ENCODE measurements around the gene TMEM184B. TPM values are rescaled to one million over a fixed set of nuclear protein-coding genes. Genes with fewer than 3 reads are reported as not detected.

Gene TMEM184B
- total and polyA plus RNA-seq, 10 of the 15 experiments (the other 5 are each of a cell fraction or from before 2014, with no cell fraction given): 0.56 to 22.4 (median 7.9) TPM

GRCh38 chr22:38212442-38212841 is 60.4 kb downstream of the TMEM184B start:
- H3K9me3 ChIP-seq (replicated peaks; ENCODE audit: control insufficient read depth, insufficient read depth, low read length): no peaks in the 10 kb centered on the region
- H3K36me3 ChIP-seq (ENCODE audit: control insufficient read depth in 2 of 2, insufficient read depth in 2 of 2, low read length in 1 of 2): no peaks in the 10 kb centered on the region; a peak in 2 of 4 replicates
- intact Hi-C loops (cut with micrococcal nuclease; ENCODE audit: unreplicated experiment): loop anchor here (5.0 to 10.0 kb wide), 3 partner anchors 35 to 98 kb away; partner anchors contain the start of gene BAIAP2L2
- no peaks in the 10 kb centered on the region for H3K27me3 ChIP-seq (replicated peaks in 1 of 2; ENCODE audit: control insufficient read depth in 2 of 2, insufficient read depth in 2 of 2, low read length in 1 of 2)
- ATAC-seq: no peak
- TF ChIP-seq POLR2A (IDR thresholded peaks at IDR 0.05; ENCODE audit: low read depth, low read length) (no peak), TCF7 (IDR thresholded peaks at IDR 0.05; ENCODE audit: borderline replicate concordance) (no peak), RUNX3 (IDR thresholded peaks at IDR 0.05; ENCODE audit: low read length) (no peak), TCF3 (IDR thresholded peaks at IDR 0.05; ENCODE audit: borderline replicate concordance, insufficient read depth, low read depth, low read length) (no peak), SIX5 (IDR thresholded peaks at IDR 0.05; ENCODE audit: low read depth, low read length, severe bottlenecking) (no peak), PAX5 (IDR thresholded peaks at IDR 0.05; ENCODE audit: borderline replicate concordance, low read depth, low read length) (no peak)
- WGBS (ENCODE audit: insufficient coverage, insufficient replicate concordance, low lambda C conversion rate, missing lambda C conversion rate): 68% methylated on average over 2 of the region's 2 CpGs
- POLR2A ChIA-PET: interaction anchor here (0.7 to 1.1 kb wide), 2 partner anchors 9 to 11 kb away, joined by 3 to 5 read pairs; partner anchors contain the start of gene MAFF
- in situ Hi-C loops (cut with MboI): no loop called here
- RAD21 ChIA-PET (ENCODE audit: unreplicated experiment): interaction anchor here (3.4 kb wide), 1 partner anchor 9 kb away, joined by 13 read pairs; no protein-coding TSS in a partner anchor
- no peak overlapping the region for H3K4me3 ChIP-seq
- H2AFZ ChIP-seq (ENCODE audit: control insufficient read depth, low read depth, low read length): no peak overlapping the region
- H3K27ac ChIP-seq (ENCODE audit: control insufficient read depth, insufficient read depth): no peak overlapping the region
- H3K9ac ChIP-seq (ENCODE audit: control insufficient read depth, insufficient read depth, low read length): no peak overlapping the region
- SMC1A ChIA-PET (ENCODE audit: uncharacterized antibody, unreplicated experiment): interaction anchor here (1.3 to 4.3 kb wide), 2 partner anchors 8 to 11 kb away, joined by 4 to 20 read pairs; no protein-coding TSS in a partner anchor
- H3K4me2 ChIP-seq (ENCODE audit: control insufficient read depth, insufficient read depth): no peak overlapping the region
- FAIRE-seq: no peak
- DNase-seq (ENCODE audit: low read depth, low spot score): no peak
- no peaks in the 10 kb centered on the region for H4K20me1 ChIP-seq (ENCODE audit: control insufficient read depth, insufficient read depth)
- peaks cover 39% of the 10 kb centered on the region for H3K4me1 ChIP-seq (ENCODE audit: control insufficient read depth, insufficient read depth, low read length)
- CTCF ChIA-PET: no interaction called here
- no TSS peak for BruUV-seq (replicated peaks)
- no peaks in the 10 kb centered on the region for H3K79me2 ChIP-seq (ENCODE audit: control insufficient read depth, insufficient read depth, low read length)

DNA sequence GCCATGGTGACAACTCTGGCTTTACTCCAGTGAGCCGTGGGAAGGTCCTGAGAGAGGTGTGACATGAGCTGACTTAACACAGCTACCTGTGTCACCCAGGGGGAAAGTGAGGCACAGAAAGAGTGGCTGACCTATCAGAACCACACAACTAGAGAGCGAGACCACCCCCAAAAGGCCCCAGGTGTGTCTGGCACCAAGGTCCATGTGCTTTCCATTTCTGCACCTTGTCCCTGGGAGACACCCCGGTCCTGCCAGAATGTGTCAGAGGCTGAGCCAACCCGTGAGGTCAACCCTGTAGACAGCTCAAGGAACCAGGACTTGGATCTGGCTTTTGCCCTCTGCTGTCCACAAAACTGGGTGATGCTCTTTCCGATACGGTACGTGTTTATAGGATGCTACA is 61.3 kb downstream of the TMEM184B start:
- no peak overlapping the region for H3K4me3 ChIP-seq
- ChIA-PET RAD21 (ENCODE audit: unreplicated experiment) (interaction anchor here (0.7 kb wide), 1 partner anchor 143 kb away, joined by 3 read pairs; no protein-coding TSS in a partner anchor), CTCF (interaction anchor here (0.6 to 1.9 kb wide), 3 partner anchors 29 to 49 kb away, joined by 3 to 6 read pairs (median 3); no protein-coding TSS in a partner anchor), SMC1A (ENCODE audit: uncharacterized antibody, unreplicated experiment) (interaction anchor here (1.3 to 4.3 kb wide), 2 partner anchors 7 to 10 kb away, joined by 4 to 20 read pairs; no protein-coding TSS in a partner anchor), POLR2A (interaction anchor here (0.7 kb wide), 1 partner anchor 8 kb away, joined by 3 read pairs; no protein-coding TSS in a partner anchor)
- no peak for FAIRE-seq
- DNase-seq (ENCODE audit: low read depth, low spot score): no peak
- TF ChIP-seq, protein P1, sequence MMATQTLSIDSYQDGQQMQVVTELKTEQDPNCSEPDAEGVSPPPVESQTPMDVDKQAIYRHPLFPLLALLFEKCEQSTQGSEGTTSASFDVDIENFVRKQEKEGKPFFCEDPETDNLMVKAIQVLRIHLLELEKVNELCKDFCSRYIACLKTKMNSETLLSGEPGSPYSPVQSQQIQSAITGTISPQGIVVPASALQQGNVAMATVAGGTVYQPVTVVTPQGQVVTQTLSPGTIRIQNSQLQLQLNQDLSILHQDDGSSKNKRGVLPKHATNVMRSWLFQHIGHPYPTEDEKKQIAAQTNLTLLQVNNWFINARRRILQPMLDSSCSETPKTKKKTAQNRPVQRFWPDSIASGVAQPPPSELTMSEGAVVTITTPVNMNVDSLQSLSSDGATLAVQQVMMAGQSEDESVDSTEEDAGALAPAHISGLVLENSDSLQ (IDR thresholded peaks at IDR 0.05): no peak
- no peak for TF ChIP-seq STAT3 (IDR thresholded peaks at IDR 0.05; ENCODE audit: low read depth, low read length)
- TF ChIP-seq TAF1 (IDR thresholded peaks at IDR 0.05; ENCODE audit: borderline replicate concordance, low read depth, low read length): no peak
- TF ChIP-seq EGR1 (IDR thresholded peaks at IDR 0.05; ENCODE audit: borderline replicate concordance in 1 of 2, low read depth in 2 of 2, low read length in 2 of 2): no peak
- 83% methylated on average over 7 of the region's 7 CpGs for WGBS (ENCODE audit: insufficient coverage, insufficient replicate concordance, low lambda C conversion rate, missing lambda C conversion rate)
- no peaks in the 10 kb centered on the region; a peak in 2 of 4 replicates for H3K36me3 ChIP-seq (ENCODE audit: control insufficient read depth in 2 of 2, insufficient read depth in 2 of 2, low read length in 1 of 2)
- no peak overlapping the region for H2AFZ ChIP-seq (ENCODE audit: control insufficient read depth, low read depth, low read length)
- H3K27me3 ChIP-seq (replicated peaks in 1 of 2; ENCODE audit: control insufficient read depth in 2 of 2, insufficient read depth in 2 of 2, low read length in 1 of 2): no peaks in the 10 kb centered on the region
- H3K27ac ChIP-seq (ENCODE audit: control insufficient read depth, insufficient read depth): no peak overlapping the region
- no peak overlapping the region for H3K4me2 ChIP-seq (ENCODE audit: control insufficient read depth, insufficient read depth)
- ATAC-seq: no peak
- BruUV-seq (replicated peaks): no TSS peak
- in situ Hi-C loops (cut with MboI): no loop called here
- intact Hi-C loops (cut with micrococcal nuclease; ENCODE audit: unreplicated experiment): loop anchor here (5.0 to 10.0 kb wide), 3 partner anchors 34 to 97 kb away; partner anchors contain the start of gene BAIAP2L2
- H4K20me1 ChIP-seq (ENCODE audit: control insufficient read depth, insufficient read depth): no peaks in the 10 kb centered on the region
- H3K4me1 ChIP-seq (ENCODE audit: control insufficient read depth, insufficient read depth, low read length): peaks cover 39% of the 10 kb centered on the region
- H3K9me3 ChIP-seq (replicated peaks; ENCODE audit: control insufficient read depth, insufficient read depth, low read length): no peaks in the 10 kb centered on the region
- no peaks in the 10 kb centered on the region for H3K79me2 ChIP-seq (ENCODE audit: control insufficient read depth, insufficient read depth, low read length)
- no peak overlapping the region for H3K9ac ChIP-seq (ENCODE audit: control insufficient read depth, insufficient read depth, low read length)

Measured in GM12878 (cell line).